GM08714 (cell line): ENCODE data around the gene TMEM60.

Experiments used
- H3K4me3 ChIP-seq: fragments of 200-500 bp; sonication (Bioruptor generic); 2 replicates; pipeline ENCODE4 v1.5.1; 2014; ENCODE audit warnings: mild to moderate bottlenecking, low read length, inconsistent platforms
- ZNF274 ChIP-seq: IDR thresholded peaks from 2 replicates; pipeline ENCODE4 v1.6.1; 2012; ENCODE audit warnings: mild to moderate bottlenecking, low read depth, low read length

Gene TMEM60

DNA sequence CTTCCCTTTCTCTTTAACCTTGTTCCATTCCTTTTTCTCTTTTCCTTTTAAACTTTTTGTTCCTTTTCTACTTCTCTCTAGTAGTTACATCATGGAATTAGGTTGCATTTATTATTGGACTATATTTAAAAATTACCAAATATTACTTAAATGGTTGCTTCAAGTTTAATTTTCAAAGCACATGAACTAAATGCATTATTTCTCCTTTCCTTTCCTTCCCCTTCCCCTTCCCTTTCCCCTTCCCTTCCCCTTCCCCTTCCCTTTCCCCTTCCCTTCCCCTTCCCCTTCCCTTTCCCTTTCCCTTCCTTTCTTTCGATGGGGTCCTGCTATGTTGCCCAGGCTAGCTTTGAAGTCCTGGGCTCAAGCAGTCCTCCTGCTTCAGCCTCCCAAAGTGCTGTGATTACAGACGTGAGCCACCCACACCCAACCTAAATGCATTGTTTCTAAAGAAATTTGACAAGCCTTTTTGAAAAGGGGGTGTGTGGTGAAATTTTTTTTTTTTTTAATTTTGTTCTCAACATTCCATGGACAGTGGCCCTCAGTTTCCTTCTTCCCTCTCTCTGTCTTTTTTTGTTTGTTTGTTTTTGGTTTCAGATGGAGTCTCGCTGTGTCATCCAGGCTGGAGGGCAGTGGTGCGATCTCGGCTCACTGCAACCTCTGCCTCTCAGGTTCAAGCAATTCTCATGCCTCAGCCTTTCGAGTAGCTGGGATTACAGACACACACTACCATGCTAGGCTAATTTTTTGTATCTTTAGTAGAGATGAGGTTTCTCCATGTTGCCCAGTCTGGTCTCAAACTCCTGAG lies 31.2 kb downstream of the TMEM60 start:
- no peak for TF ChIP-seq ZNF274
- H3K4me3 ChIP-seq: no peak overlapping the region

- no peak overlapping the region for H3K4me3 ChIP-seq
- no peak for TF ChIP-seq ZNF274
These were observed 32.1 kb downstream of the TMEM60 start for GRCh38 chr7:77765906-77766800.

GRCh38 chr7:77765481-77765880 lies 32.8 kb downstream of the TMEM60 start:
- no peak for TF ChIP-seq ZNF274
- H3K4me3 ChIP-seq: no peak overlapping the region

GRCh38 chr7:77760809-77761453 lies 37.3 kb downstream of the TMEM60 start:
- TF ChIP-seq ZNF274: no peak
- H3K4me3 ChIP-seq: no peak overlapping the region

DNA sequence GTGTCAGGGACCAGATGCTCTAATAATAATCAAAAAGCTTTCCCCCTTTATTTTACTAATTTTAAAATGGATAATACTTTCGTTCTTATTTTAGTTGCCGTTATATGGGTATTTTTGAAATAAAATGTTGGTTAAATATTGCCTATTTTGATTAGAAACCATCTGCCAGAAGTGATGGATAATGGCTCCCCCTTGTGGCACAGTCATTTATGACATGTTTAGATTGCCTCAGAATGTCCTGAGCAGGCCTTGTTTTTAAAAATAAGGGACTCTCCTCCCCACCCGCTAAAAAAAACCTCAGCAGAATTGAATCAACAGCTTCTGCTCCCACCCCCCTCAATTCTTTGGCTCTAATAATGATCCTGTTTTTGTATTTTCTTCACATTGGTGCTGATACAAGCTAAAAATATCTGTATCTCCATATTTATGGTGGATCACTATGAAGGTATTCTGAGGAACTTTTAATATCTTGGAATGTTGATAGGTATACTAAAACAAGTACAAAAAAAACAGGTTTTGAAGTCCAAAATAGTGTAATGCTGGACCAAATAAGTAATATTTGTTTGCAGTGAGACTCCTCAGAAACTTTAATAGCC lies 38.8 kb downstream of the TMEM60 start:
- no peak for TF ChIP-seq ZNF274
- no peak overlapping the region for H3K4me3 ChIP-seq

DNA sequence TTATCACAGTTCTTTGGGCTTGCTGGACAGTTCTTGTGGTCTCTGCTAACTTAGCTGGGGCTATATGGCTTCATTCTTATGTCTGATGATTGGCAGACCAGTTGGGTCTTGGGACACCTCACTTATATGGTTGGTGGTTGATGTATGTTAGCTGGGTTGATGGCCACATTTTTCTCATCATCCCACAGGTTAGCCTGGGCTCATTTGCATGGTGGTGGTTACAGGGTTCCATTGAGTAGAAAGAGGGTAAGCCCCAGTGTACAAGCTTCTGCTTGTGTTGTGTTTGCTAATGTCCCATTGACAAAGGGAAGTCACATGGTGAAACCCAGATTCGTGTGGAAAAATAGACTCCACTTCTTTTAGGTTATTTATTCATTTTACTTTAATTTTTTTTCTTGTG lies 40.6 kb downstream of the TMEM60 start:
- TF ChIP-seq ZNF274: no peak
- H3K4me3 ChIP-seq: no peak overlapping the region

DNA sequence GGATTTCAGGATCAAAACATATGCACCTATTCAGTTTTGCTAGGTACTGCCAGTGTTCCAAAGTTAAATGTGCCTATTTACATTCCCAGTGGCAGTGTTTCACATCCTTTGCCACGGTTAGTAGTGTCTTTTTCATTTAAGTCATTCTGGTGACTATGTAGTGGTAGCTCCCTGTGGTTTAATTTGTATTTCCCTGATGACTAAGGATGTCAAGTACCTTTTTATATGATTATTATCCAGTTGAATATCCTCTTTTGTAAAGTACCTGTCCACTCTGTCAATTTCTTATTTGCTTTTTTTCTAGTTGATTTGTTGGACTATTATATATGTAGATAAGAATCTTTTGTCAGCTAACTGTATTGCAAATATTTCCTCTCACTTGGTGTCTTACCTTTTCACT lies 45.1 kb downstream of the TMEM60 start:
- TF ChIP-seq ZNF274: no peak
- no peak overlapping the region for H3K4me3 ChIP-seq

- TF ChIP-seq ZNF274: no peak
- no peak overlapping the region for H3K4me3 ChIP-seq
These were observed 46.2 kb downstream of the TMEM60 start for GRCh38 chr7:77752016-77752415.

GRCh38 chr7:77747718-77748117 lies 50.5 kb downstream of the TMEM60 start:
- no peak for TF ChIP-seq ZNF274
- no peak overlapping the region for H3K4me3 ChIP-seq

GRCh38 chr7:77747178-77747577 lies 51.1 kb downstream of the TMEM60 start:
- TF ChIP-seq ZNF274: no peak
- H3K4me3 ChIP-seq: no peak overlapping the region

DNA sequence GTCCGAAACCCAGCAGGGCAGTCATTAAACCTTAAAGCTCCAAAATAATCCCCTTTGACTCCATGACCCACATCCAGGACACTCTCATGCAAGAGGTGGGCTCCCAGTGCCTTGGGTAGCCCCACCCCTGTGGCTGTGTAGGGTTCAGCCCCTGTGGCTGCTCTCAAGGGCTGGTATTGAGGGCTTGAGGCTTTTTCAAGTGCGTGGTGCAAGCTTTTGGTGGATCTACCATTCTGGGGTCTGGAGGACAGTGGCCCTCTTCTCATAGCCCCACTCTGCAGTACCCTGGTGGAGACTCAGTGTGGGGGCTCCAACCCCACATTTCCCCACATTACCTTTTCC lies 51.4 kb downstream of the TMEM60 start:
- TF ChIP-seq ZNF274: no peak
- H3K4me3 ChIP-seq: no peak overlapping the region

DNA sequence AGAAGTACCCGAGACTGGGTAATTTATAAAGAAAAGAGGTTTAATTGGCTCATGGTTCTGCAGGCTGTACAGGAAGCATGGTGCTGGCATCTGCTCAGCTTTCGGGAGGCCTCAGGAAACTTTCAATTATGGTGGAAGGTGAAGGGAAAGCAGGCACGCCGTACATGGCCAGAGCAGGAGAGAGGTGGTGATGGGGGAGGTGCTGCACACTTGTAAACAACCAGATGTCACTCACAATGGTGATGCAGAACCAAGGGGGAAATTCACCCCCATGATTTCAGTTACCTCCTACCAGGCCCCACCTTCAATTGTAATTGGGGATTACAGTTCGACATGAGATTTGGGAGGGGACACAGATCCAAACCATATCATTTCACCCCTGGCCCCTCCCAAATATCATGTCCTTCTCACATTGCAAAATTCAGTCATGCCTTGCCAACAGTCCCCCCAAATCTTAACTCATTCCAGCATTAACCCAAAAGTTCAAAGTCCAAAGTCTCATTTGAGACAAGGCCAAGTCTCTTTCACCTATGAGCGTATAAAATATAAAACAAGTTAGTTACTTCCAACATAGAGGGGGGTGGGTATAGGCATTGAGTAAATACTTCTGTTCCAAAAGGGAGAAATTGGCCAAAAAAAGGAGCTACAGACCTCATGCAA lies 51.9 kb downstream of the TMEM60 start:
- TF ChIP-seq ZNF274: no peak

DNA sequence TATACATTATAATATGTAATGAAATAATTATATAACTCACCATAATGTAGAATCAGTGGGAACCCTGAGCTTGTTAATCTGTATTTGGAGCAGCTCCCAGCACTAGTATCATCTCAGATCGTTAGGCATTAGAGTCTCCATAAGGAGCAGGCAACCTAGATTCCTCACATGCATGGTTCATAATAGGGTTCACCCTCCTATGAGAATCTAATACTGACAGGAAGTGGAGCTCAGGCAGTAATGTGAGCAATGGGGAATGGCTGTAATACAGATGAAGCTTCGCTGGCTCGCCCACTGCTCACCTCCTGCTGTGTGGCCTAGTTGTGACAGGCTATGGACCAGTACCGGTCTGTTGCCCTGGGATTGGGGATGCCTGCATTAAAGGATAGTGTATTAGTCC lies 52.5 kb downstream of the TMEM60 start:
- H3K4me3 ChIP-seq: no peak overlapping the region
- TF ChIP-seq ZNF274: no peak

More for the DNA sequence above, 51.9 kb downstream of the TMEM60 start:
- H3K4me3 ChIP-seq: no peak overlapping the region
